Testis (tissue), 3 donors: ENCODE data around the gene PRRT1B. TPM values are rescaled to one million over a fixed set of nuclear protein-coding genes. Genes with fewer than 3 reads are reported as not detected.

ENCODE experiments used
- DNase-seq: peaks from one replicate; pipeline ENCODE4 v3.0.0-alpha.2; 2019
- H3K27ac ChIP-seq, 2 donors: fragments of 200-600 bp; sonication (generic); one replicate each; pipeline ENCODE4 v1.5.1; 2019
- H3K27me3 ChIP-seq: fragments of 200-600 bp; sonication (generic); one replicate; pipeline ENCODE4 v1.5.1; 2019
- H3K36me3 ChIP-seq: fragments of 200-600 bp; sonication (generic); one replicate; pipeline ENCODE4 v1.5.1; 2017; ENCODE audit warnings: low read depth; ENCODE audit errors: missing control alignments
- H3K4me1 ChIP-seq: fragments of 200-600 bp; sonication (generic); one replicate; pipeline ENCODE4 v1.5.1; 2019
- H3K4me3 ChIP-seq, 2 donors: fragments of 200-600 bp; sonication (generic); one replicate each; pipeline ENCODE4 v1.5.1; 2017 to 2019
- H3K9me3 ChIP-seq: fragments of 200-600 bp; sonication (generic); one replicate; pipeline ENCODE4 v1.5.1; 2017
- CTCF ChIP-seq, 3 experiments: fragments of 450-650 bp in 2 of 3; fragments of 200-600 bp in 1 of 3; sonication (generic) in 1 of 3; IDR thresholded peaks; one replicate each; pipeline ENCODE4 v1.5.1; 2016 to 2019; ENCODE audit warnings: antibody characterized with exemption in 3 of 3, mild to moderate bottlenecking in 2 of 3, moderate library complexity in 1 of 3
- POLR2A ChIP-seq: fragments of 450-650 bp; IDR thresholded peaks from one replicate; pipeline ENCODE4 v1.6.1; 2017; ENCODE audit warnings: antibody characterized with exemption, mild to moderate bottlenecking, moderate library complexity
- WGBS, 2 donors: methylation state at CpG; one replicate each; pipeline ENCODE4 v1.1.5; 2018; 5-methylcytosine and 5-hydroxymethylcytosine counted together
- intact Hi-C: fragments of 100-400 bp; cut with DNase I; formaldehyde crosslinking; loops from one replicate; pipeline ENCODE4 v1.15.1; 2023; ENCODE audit warnings: low total_unique reads
- polyA plus RNA-seq: library from polyadenylated mRNA; stranded (reverse); fragments of 350-450 nt; fragmentation: Illumina TruSeq; extraction: RNeasy Lipid Tissue Mini Kit (QIAGEN cat#74804); gene quantifications from one replicate; pipeline ENCODE4 v1.2.3, GENCODE V29; 2014; ENCODE audit warnings: low read depth, low replicate concordance; ENCODE audit not compliant: insufficient read depth
- total RNA-seq, 2 donors: library from RNA; depleted of rRNA; stranded (reverse); fragments of >200 nt; gene quantifications; one replicate each; pipeline ENCODE4 v1.2.3, GENCODE V29; 2016

Gene PRRT1B
- total and polyA plus RNA-seq, 3 donors from 2014 or later: 0.47 TPM; not detected in 2

GRCh38 chr9:131521203-131521602 lies 24.1 kb upstream of the PRRT1B start:
- no peak overlapping the region for H3K27ac ChIP-seq
- TF ChIP-seq POLR2A (no peak), CTCF (IDR thresholded peaks at IDR 0.05) (no peak)
- no peak for DNase-seq
- no peaks in the 10 kb centered on the region for H3K36me3 ChIP-seq
- intact Hi-C loops: no loop called here
- no peaks in the 10 kb centered on the region for H3K4me1 ChIP-seq
- no peaks in the 10 kb centered on the region for H3K9me3 ChIP-seq
- H3K27me3 ChIP-seq: no peaks in the 10 kb centered on the region
- WGBS, 2 donors: 90 to 95% methylated on average over 10 of the region's 10 CpGs
- H3K4me3 ChIP-seq: no peak overlapping the region

- Histone ChIP-seq H3K4me3 (no peak overlapping the region), H3K9me3 (no peaks in the 10 kb centered on the region), H3K36me3 (no peaks in the 10 kb centered on the region), H3K27ac (no peak overlapping the region), H3K4me1 (no peaks in the 10 kb centered on the region), H3K27me3 (no peaks in the 10 kb centered on the region)
- DNase-seq: no peak
- TF ChIP-seq CTCF (IDR thresholded peaks at IDR 0.05) (no peak), POLR2A (no peak)
- intact Hi-C loops: no loop called here
- WGBS, 2 donors: 95 to 97% methylated on average over 12 to 13 of the region's 13 CpGs
These were observed 23.5 kb upstream of the PRRT1B start for GRCh38 chr9:131521822-131522221.

- 89% methylated on average over 24 to 29 of the region's 29 CpGs for WGBS, 2 donors
These were observed 22.9 kb upstream of the PRRT1B start for GRCh38 chr9:131522257-131523085.

DNA sequence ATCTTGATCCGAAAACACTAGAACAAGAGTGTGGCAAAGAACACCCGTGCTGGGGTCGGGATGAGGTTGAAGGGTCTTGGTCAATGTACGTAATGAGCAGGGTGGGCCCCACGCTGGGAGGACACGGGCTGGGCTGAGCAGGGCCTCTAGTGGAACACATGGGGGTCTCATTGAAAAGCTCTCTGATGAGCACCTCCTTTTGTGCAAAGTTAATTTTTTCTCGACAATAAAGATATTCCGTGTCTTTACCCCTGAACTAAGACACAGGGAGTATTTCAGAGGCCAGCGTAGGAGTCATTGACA lies 22.3 kb upstream of the PRRT1B start:
- intact Hi-C loops: no loop called here
- Histone ChIP-seq H3K27ac (no peak overlapping the region), H3K27me3 (no peaks in the 10 kb centered on the region), H3K4me3 (no peak overlapping the region), H3K36me3 (no peaks in the 10 kb centered on the region), H3K9me3 (no peaks in the 10 kb centered on the region), H3K4me1 (no peaks in the 10 kb centered on the region)
- TF ChIP-seq CTCF (IDR thresholded peaks at IDR 0.05): no peak
- no peak for TF ChIP-seq POLR2A
- WGBS, 2 donors: 87 to 89% methylated on average over 9 of the region's 9 CpGs
- DNase-seq: no peak

More at GRCh38 chr9:131522257-131523085, 22.9 kb upstream of the PRRT1B start:
- no peaks in the 10 kb centered on the region for H3K4me1 ChIP-seq
- H3K36me3 ChIP-seq: no peaks in the 10 kb centered on the region
- no peak overlapping the region for H3K27ac ChIP-seq
- H3K9me3 ChIP-seq: no peaks in the 10 kb centered on the region
- no peak overlapping the region for H3K4me3 ChIP-seq
- no peak for TF ChIP-seq POLR2A
- TF ChIP-seq CTCF (IDR thresholded peaks at IDR 0.05): no peak
- H3K27me3 ChIP-seq: no peaks in the 10 kb centered on the region
- intact Hi-C loops: no loop called here
- DNase-seq: no peak
